Vagina (tissue), 2 donors: ENCODE results near the gene KCNIP4.

ENCODE experiments used
- POLR2A ChIP-seq, 2 donors: fragments of 450-650 bp; IDR thresholded peaks; one replicate each; pipeline ENCODE4 v1.6.1; 2017; ENCODE audit warnings: antibody characterized with exemption in 2 of 2, mild to moderate bottlenecking in 2 of 2, moderate library complexity in 2 of 2
- POLR2AphosphoS5 ChIP-seq, 2 donors: sonication (generic); formaldehyde crosslinking; IDR thresholded peaks; one replicate each; pipeline ENCODE4 v1.9.0; 2017; ENCODE audit warnings: antibody characterized with exemption in 2 of 2, mild to moderate bottlenecking in 2 of 2, low read depth in 1 of 2; ENCODE audit not compliant: insufficient read depth in 1 of 2
- TF ChIP-seq, protein P1 (sequence below), 3 experiments: fragments of 450-650 bp in 2 of 3; fragments of 200-600 bp in 1 of 3; sonication (generic) in 1 of 3; IDR thresholded peaks; one replicate each; pipeline ENCODE4 v1.5.1; 2017 to 2019; ENCODE audit warnings: antibody characterized with exemption in 3 of 3, mild to moderate bottlenecking in 2 of 3, moderate library complexity in 2 of 3

DNA sequence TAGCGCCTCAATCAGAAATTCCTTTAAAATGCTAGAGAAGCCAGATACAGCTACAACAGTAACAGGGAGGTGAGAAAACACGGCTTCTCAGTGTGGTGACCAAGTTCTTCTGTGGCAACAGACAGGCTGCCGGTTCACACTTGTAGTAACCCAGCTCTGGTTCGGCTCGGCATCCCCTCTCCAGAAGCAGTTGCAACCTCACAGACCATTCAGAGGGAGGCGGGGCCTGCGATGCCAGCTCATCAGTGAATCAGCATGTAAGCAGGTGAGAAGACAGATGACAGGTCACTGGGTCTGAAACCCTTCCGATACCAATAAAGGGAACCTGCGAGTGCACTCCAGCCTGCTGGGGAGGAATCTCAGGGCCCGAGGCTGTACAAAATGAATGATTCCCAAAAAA is 251.0 kb downstream of the KCNIP4 start:
- TF ChIP-seq, protein P1, sequence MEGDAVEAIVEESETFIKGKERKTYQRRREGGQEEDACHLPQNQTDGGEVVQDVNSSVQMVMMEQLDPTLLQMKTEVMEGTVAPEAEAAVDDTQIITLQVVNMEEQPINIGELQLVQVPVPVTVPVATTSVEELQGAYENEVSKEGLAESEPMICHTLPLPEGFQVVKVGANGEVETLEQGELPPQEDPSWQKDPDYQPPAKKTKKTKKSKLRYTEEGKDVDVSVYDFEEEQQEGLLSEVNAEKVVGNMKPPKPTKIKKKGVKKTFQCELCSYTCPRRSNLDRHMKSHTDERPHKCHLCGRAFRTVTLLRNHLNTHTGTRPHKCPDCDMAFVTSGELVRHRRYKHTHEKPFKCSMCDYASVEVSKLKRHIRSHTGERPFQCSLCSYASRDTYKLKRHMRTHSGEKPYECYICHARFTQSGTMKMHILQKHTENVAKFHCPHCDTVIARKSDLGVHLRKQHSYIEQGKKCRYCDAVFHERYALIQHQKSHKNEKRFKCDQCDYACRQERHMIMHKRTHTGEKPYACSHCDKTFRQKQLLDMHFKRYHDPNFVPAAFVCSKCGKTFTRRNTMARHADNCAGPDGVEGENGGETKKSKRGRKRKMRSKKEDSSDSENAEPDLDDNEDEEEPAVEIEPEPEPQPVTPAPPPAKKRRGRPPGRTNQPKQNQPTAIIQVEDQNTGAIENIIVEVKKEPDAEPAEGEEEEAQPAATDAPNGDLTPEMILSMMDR (IDR thresholded peaks at IDR 0.05), result no peak
- TF ChIP-seq POLR2AphosphoS5 (IDR thresholded peaks at IDR 0.05; ENCODE audit: insufficient read depth in 1 of 2, low read depth in 1 of 2) (no peak), POLR2A (IDR thresholded peaks at IDR 0.05) (no peak)
